DMS79 treated with DMSO at 0.1 percent for 48 hours (cell line): ENCODE measurements around the gene TTC13.

Experiments used
- DNase-seq: peaks from one replicate; lab custom pipeline; 2025; lab: John Stamatoyannopoulos, UW

Gene TTC13

GRCh38 chr1:230948301-230948700 is 30.4 kb downstream of the TTC13 start:
- DNase-seq: no peak

- DNase-seq: no peak
These were observed 35.5 kb downstream of the TTC13 start for GRCh38 chr1:230943048-230943593.

- no peak for DNase-seq
These were observed 37.8 kb downstream of the TTC13 start for GRCh38 chr1:230940848-230941247.

GRCh38 chr1:230939806-230940489 is 38.7 kb downstream of the TTC13 start:
- no peak for DNase-seq

- DNase-seq: no peak
These were observed 39.7 kb downstream of the TTC13 start for GRCh38 chr1:230938924-230939368.

- no peak for DNase-seq
These were observed 41.3 kb downstream of the TTC13 start for GRCh38 chr1:230937371-230937770.

- no peak for DNase-seq
These were observed 42.2 kb downstream of the TTC13 start for GRCh38 chr1:230936475-230936874.

GRCh38 chr1:230935852-230936251 is 42.8 kb downstream of the TTC13 start:
- DNase-seq: no peak

GRCh38 chr1:230930986-230931385 is 47.7 kb downstream of the TTC13 start:
- DNase-seq: no peak

GRCh38 chr1:230926182-230926581 is 52.5 kb downstream of the TTC13 start:
- no peak for DNase-seq

GRCh38 chr1:230925608-230926007 is 53.1 kb downstream of the TTC13 start:
- no peak for DNase-seq

GRCh38 chr1:230923176-230923575 is 55.5 kb downstream of the TTC13 start:
- no peak for DNase-seq

GRCh38 chr1:230922620-230923019 is 56.0 kb downstream of the TTC13 start:
- DNase-seq: no peak

- no peak for DNase-seq
These were observed 59.5 kb downstream of the TTC13 start for GRCh38 chr1:230919207-230919606.

- peak; percentile 4 for DNase-seq
These were observed 61.2 kb downstream of the TTC13 start for GRCh38 chr1:230917284-230918135.

GRCh38 chr1:230916587-230917283 is 61.9 kb downstream of the TTC13 start:
- no peak for DNase-seq

GRCh38 chr1:230915078-230915477 is 63.6 kb downstream of the TTC13 start:
- DNase-seq: no peak

GRCh38 chr1:230913496-230913895 is 65.2 kb downstream of the TTC13 start:
- no peak for DNase-seq

GRCh38 chr1:230910755-230911117 is 67.9 kb downstream of the TTC13 start:
- no peak for DNase-seq

GRCh38 chr1:230909974-230910754 is 68.5 kb downstream of the TTC13 start:
- DNase-seq: no peak

- no peak for DNase-seq
These were observed 71.0 kb downstream of the TTC13 start for GRCh38 chr1:230907472-230908205.
